ENCODE results near the gene HMMR. TPM values are rescaled to one million over a fixed set of nuclear protein-coding genes. Genes with fewer than 3 reads are reported as not detected.
"Not testable (repeated sequence)": the region's sequence is repeated elsewhere in the genome, so short reads cannot be mapped to it uniquely, and the experiment has no call there.

Gene HMMR
- total RNA-seq, 1 experiment from 2014 or later = 92.5 TPM

- Histone ChIP-seq H3K9me3 (replicated peaks) (no peaks in the 10 kb centered on the region), H3K4me3 (peak overlapping the region; percentile 92), H3K4me1 (no peaks in the 10 kb centered on the region), H3K36me3 (no peaks in the 10 kb centered on the region), H3K27me3 (no peaks in the 10 kb centered on the region), H3K27ac (no peak overlapping the region)
- no peak for DNase-seq
Observed at GRCh38 chr5:163506726-163507125, 46.3 kb downstream of the HMMR start.

DNA sequence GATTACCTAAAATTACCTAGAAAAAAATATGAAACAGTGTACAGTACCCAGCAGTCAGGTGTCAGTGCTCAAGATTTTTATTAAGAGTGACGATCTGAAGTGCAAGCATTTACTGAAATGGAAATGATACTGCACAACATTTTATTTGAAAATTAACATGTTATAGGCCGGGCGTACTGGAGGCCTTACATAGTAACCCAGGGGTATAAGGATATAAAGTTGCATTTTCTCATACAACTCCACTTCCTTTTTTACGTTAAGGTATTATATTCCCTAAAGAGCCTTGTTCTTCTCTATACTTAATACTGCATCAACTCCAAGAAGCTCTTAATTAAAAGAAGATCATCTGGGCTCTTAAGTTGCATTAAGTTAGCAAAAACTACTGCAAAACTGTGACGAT, 48.3 kb downstream of the HMMR start:
- DNase-seq = no peak
- Histone ChIP-seq H3K27me3 (no peaks in the 10 kb centered on the region), H3K9me3 (replicated peaks) (no peaks in the 10 kb centered on the region), H3K36me3 (peaks cover 8% of the 10 kb centered on the region), H3K4me3 (no peak overlapping the region), H3K4me1 (no peaks in the 10 kb centered on the region), H3K27ac (no peak overlapping the region)

GRCh38 chr5:163509291-163509951, 49.0 kb downstream of the HMMR start:
- no peak for DNase-seq
- H3K36me3 ChIP-seq = peaks cover 14% of the 10 kb centered on the region
- no peaks in the 10 kb centered on the region for H3K27me3 ChIP-seq
- no peaks in the 10 kb centered on the region for H3K4me1 ChIP-seq
- H3K9me3 ChIP-seq (replicated peaks) = no peaks in the 10 kb centered on the region
- H3K27ac ChIP-seq = no peak overlapping the region
- no peak overlapping the region for H3K4me3 ChIP-seq

- Histone ChIP-seq H3K27ac (no peak overlapping the region), H3K27me3 (no peaks in the 10 kb centered on the region), H3K4me1 (no peaks in the 10 kb centered on the region), H3K4me3 (no peak overlapping the region), H3K9me3 (replicated peaks) (no peaks in the 10 kb centered on the region), H3K36me3 (peaks cover 41% of the 10 kb centered on the region)
- DNase-seq = no peak
Observed at GRCh38 chr5:163512526-163512925, 52.1 kb downstream of the HMMR start.

DNA sequence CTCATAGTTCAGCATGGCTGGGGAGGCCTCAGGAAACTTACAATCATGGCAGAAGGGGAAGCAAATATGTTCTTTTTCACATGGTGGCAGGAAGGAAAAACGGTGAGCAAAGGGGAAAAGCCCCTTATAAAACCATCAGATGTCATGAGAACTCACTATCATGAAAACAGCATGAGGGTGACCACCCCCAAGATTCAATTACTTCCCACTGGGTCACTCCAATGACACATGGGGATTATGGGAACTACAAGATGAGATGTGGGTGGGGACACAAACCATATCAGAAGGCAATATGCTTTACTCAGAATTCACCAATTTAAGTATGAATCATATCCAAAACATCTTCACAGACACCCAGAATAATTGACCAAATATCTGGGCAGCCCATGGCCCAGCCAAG, 64.7 kb downstream of the HMMR start:
- H3K9me3 ChIP-seq (replicated peaks) = no peaks in the 10 kb centered on the region
- no peak overlapping the region for H3K4me3 ChIP-seq
- H3K27me3 ChIP-seq = no peaks in the 10 kb centered on the region
- H3K4me1 ChIP-seq = no peaks in the 10 kb centered on the region
- peaks cover 5% of the 10 kb centered on the region; the same call in 1 of the 2 replicates for H3K36me3 ChIP-seq
- no peak overlapping the region for H3K27ac ChIP-seq
- no peak for DNase-seq

GRCh38 chr5:163529698-163530097, 69.3 kb downstream of the HMMR start:
- DNase-seq = no peak
- no peaks in the 10 kb centered on the region for H3K27me3 ChIP-seq
- H3K36me3 ChIP-seq = no peaks in the 10 kb centered on the region
- no peaks in the 10 kb centered on the region for H3K9me3 ChIP-seq (replicated peaks)
- no peak overlapping the region for H3K27ac ChIP-seq
- H3K4me3 ChIP-seq = no peak overlapping the region
- H3K4me1 ChIP-seq = no peaks in the 10 kb centered on the region

- no peak for DNase-seq
- H3K9me3 ChIP-seq (replicated peaks) = no peaks in the 10 kb centered on the region
- H3K4me3 ChIP-seq = no peak overlapping the region
- no peaks in the 10 kb centered on the region for H3K27me3 ChIP-seq
- H3K36me3 ChIP-seq = no peaks in the 10 kb centered on the region
- no peaks in the 10 kb centered on the region for H3K4me1 ChIP-seq
- no peak overlapping the region for H3K27ac ChIP-seq
Observed at GRCh38 chr5:163531272-163531671, 70.8 kb downstream of the HMMR start.

- no peak for DNase-seq
- Histone ChIP-seq H3K9me3 (replicated peaks) (no peaks in the 10 kb centered on the region), H3K27me3 (no peaks in the 10 kb centered on the region), H3K36me3 (no peaks in the 10 kb centered on the region), H3K4me1 (no peaks in the 10 kb centered on the region), H3K4me3 (no peak overlapping the region), H3K27ac (no peak overlapping the region)
Observed at GRCh38 chr5:163532171-163533084, 72.0 kb downstream of the HMMR start.

DNA sequence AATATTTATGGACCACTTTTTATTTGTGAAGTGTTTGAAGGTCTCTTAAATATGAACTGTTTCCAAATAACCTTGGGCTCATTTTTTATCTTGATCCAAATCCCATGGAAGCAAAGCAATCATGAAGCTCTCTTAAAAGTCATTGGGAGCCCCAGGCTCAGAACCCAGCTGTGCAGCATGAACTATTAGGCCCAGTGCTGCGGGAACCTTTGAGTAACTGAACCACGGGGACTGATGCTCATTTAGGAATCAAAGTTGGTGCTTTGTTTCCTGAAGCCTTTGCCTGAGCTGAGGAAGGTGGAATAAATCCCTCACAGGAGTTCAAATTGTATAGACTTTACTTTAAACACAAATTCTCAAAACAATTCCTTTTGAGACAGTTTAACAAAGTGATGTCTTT, 72.8 kb downstream of the HMMR start:
- H3K4me3 ChIP-seq = no peak overlapping the region
- DNase-seq = no peak
- H3K9me3 ChIP-seq (replicated peaks) = no peaks in the 10 kb centered on the region
- no peaks in the 10 kb centered on the region for H3K27me3 ChIP-seq
- no peak overlapping the region for H3K27ac ChIP-seq
- H3K4me1 ChIP-seq = no peaks in the 10 kb centered on the region
- H3K36me3 ChIP-seq = no peaks in the 10 kb centered on the region

DNA sequence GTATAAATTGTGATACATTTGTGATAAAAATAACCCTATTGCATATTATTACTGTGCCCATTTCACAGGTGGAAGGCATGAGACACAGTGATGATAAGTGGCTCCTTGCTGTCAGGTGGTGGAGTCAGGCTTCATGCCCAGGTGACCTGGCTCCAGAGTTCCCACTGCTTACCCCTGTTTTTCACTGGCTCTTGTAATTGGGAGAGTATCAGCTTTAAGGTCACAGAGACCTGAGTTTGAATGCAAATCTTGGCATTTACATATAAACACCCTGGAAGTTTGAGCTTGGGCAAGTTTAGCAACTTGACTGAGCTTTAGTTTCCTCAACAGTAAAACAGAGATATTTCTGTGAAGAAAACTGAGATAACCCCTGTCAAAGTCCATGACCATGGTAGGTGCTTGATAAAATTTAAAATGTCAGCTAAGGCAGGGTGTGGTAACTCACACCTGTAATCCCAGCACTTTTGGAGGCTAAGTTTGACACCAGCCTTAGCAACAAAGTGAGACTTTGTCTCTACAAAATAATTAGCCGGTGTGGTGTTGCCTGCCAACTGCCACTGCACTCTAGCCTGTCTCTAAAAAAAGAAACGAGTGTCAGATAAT, 74.2 kb downstream of the HMMR start:
- H3K36me3 ChIP-seq = no peaks in the 10 kb centered on the region
- no peak for DNase-seq
- H3K27me3 ChIP-seq = no peaks in the 10 kb centered on the region
- no peak overlapping the region for H3K4me3 ChIP-seq
- H3K4me1 ChIP-seq = no peaks in the 10 kb centered on the region
- no peaks in the 10 kb centered on the region for H3K9me3 ChIP-seq (replicated peaks)
- H3K27ac ChIP-seq = no peak overlapping the region

- Histone ChIP-seq H3K9me3 (replicated peaks) (no peaks in the 10 kb centered on the region), H3K36me3 (no peaks in the 10 kb centered on the region), H3K27ac (no peak overlapping the region), H3K4me3 (no peak overlapping the region), H3K27me3 (no peaks in the 10 kb centered on the region), H3K4me1 (no peaks in the 10 kb centered on the region)
- DNase-seq = no peak
Observed at GRCh38 chr5:163535290-163535689, 74.9 kb downstream of the HMMR start.

DNA sequence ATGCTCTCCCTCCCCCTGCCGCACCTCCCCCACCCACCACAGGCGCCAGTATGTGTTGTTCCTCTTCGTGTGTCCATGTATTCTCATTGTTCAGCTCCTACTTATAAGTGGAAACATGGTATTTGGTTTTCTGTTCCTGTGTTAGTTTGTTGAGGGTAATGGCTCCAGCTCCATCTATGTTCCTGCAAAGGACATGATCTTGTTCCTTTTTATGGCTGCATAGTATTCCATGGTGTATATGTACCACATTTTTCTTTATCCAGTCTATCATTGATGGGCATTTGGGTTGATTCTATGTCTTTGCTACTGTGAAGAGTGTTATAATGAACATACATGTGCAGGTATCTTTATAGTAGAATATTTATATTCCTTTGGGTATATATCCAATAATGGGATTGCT, 76.0 kb downstream of the HMMR start:
- H3K27ac ChIP-seq; H3K36me3 ChIP-seq; H3K9me3 ChIP-seq (replicated peaks); H3K4me1 ChIP-seq; DNase-seq; H3K27me3 ChIP-seq; H3K4me3 ChIP-seq: not testable (repeated sequence)

- H3K4me3 ChIP-seq = no peak overlapping the region
Observed at GRCh38 chr5:163540696-163541095, 80.3 kb downstream of the HMMR start.

More at GRCh38 chr5:163540696-163541095, 80.3 kb downstream of the HMMR start:
- Histone ChIP-seq H3K4me1 (no peaks in the 10 kb centered on the region), H3K27ac (no peak overlapping the region), H3K9me3 (replicated peaks) (no peaks in the 10 kb centered on the region), H3K36me3 (no peaks in the 10 kb centered on the region), H3K27me3 (peaks cover 2% of the 10 kb centered on the region; the same call in 1 of the 2 replicates)
- no peak for DNase-seq

All from SJCRH30 (cell line).